Transverse colon (tissue), 3 donors: Measurements from ENCODE around the gene CXorf38.
"Not testable (repeated sequence)": the region's sequence is repeated elsewhere in the genome, so short reads cannot be mapped to it uniquely, and the experiment has no call there.

ENCODE experiments used
- POLR2A ChIP-seq: fragments of 450-650 bp; IDR thresholded peaks from one replicate; pipeline ENCODE4 v1.6.1; 2016; ENCODE audit warnings: antibody characterized with exemption, mild to moderate bottlenecking, moderate library complexity
- TF ChIP-seq, protein P1 (sequence below), 5 experiments: fragments of 200-600 bp in 3 of 5; fragments of 450-650 bp in 2 of 5; sonication (generic) in 3 of 5; IDR thresholded peaks; 1 replicate in 2 of 5; 2 replicates in 3 of 5; pipeline ENCODE4 v1.5.1; 2016 to 2017; ENCODE audit warnings: antibody characterized with exemption in 5 of 5, inconsistent platforms in 3 of 5, mild to moderate bottlenecking in 2 of 5, moderate library complexity in 1 of 5

- TF ChIP-seq, protein P1, sequence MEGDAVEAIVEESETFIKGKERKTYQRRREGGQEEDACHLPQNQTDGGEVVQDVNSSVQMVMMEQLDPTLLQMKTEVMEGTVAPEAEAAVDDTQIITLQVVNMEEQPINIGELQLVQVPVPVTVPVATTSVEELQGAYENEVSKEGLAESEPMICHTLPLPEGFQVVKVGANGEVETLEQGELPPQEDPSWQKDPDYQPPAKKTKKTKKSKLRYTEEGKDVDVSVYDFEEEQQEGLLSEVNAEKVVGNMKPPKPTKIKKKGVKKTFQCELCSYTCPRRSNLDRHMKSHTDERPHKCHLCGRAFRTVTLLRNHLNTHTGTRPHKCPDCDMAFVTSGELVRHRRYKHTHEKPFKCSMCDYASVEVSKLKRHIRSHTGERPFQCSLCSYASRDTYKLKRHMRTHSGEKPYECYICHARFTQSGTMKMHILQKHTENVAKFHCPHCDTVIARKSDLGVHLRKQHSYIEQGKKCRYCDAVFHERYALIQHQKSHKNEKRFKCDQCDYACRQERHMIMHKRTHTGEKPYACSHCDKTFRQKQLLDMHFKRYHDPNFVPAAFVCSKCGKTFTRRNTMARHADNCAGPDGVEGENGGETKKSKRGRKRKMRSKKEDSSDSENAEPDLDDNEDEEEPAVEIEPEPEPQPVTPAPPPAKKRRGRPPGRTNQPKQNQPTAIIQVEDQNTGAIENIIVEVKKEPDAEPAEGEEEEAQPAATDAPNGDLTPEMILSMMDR (IDR thresholded peaks at IDR 0.05), result not testable (repeated sequence)
- TF ChIP-seq POLR2A, result not testable (repeated sequence)
Observed at GRCh38 chrX:40589616-40590321, 57.6 kb downstream of the CXorf38 start.
